ENCODE data around the gene LEF1. TPM values are rescaled to one million over a fixed set of nuclear protein-coding genes. Genes with fewer than 3 reads are reported as not detected.

Gene LEF1
- total and polyA plus RNA-seq, 2 donors (not counting 3 experiments of a cell fraction or from before 2014, with no cell fraction given), result 0.46 TPM; not detected in 1

DNA sequence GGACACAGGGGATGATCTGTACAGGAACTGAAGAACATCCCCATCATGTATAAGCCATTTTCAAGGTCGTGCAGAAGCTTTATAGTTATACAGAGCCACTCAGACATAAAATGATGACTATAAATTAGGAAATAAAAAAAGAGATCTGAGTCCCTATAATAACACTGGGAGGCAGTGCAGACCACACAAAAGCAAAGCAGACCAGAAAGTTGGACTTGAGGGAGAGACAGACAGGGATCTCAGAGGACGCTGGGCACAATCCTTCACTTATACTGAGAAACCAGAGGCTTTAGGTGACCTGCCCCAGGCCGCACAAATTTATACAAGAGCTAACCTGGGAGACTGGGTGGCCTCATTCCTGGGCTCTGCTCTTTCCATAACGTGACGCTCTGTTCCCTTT lies 108.6 kb downstream of the LEF1 start:
- Histone ChIP-seq H2AFZ (ENCODE audit: low read depth, low read length) (no peak overlapping the region), H3K27ac (ENCODE audit: insufficient read depth, low read depth, low read length) (no peak overlapping the region), H3K4me1 (ENCODE audit: control insufficient read depth, extremely low read depth, insufficient read depth, low read length) (no peaks in the 10 kb centered on the region), H3K4me2 (ENCODE audit: insufficient read depth, low read length) (no peak overlapping the region), H3K79me2 (ENCODE audit: control insufficient read depth, insufficient read depth, low read length) (no peaks in the 10 kb centered on the region), H3K9ac (replicated peaks; ENCODE audit: extremely low read depth, insufficient read depth, low read length) (no peak overlapping the region), H3K4me3 (replicated peaks in 1 of 3; ENCODE audit: insufficient read depth in 1 of 3, low read depth in 1 of 3, low read length in 3 of 3) (no peak overlapping the region), H3K27me3 (ENCODE audit: control insufficient read depth in 2 of 2, insufficient read depth in 2 of 2, low read length in 2 of 2) (peaks cover 0 to 5% of the 10 kb centered on the region in 2 experiments), H4K20me1 (replicated peaks; ENCODE audit: control insufficient read depth, extremely low read depth, insufficient read depth, low read length) (no peaks in the 10 kb centered on the region), H3K36me3 (ENCODE audit: control insufficient read depth in 2 of 2, extremely low read depth in 1 of 2, insufficient read depth in 2 of 2, low read length in 2 of 2) (no peaks in the 10 kb centered on the region), H3K9me3 (replicated peaks; ENCODE audit: control insufficient read depth, insufficient read depth, low read length) (no peaks in the 10 kb centered on the region), H3K9me1 (replicated peaks; ENCODE audit: control insufficient read depth, extremely low read depth, insufficient read depth, low read length) (no peaks in the 10 kb centered on the region)
- FAIRE-seq, result no peak
- DNase-seq (ENCODE audit: low read depth, low spot score), result no peak
- dilution Hi-C loops (cut with MboI; ENCODE audit: extremely low pct_ligation_motif_present, low sequenced_read_pairs) (no loop called here), intact Hi-C loops (cut with micrococcal nuclease) (no loop called here)
- CTCF ChIA-PET, result interaction anchor here (1.4 to 1.6 kb wide), 2 partner anchors 41 to 433 kb away, joined by 3 to 6 read pairs; no protein-coding TSS in a partner anchor
- POLR2A ChIA-PET, result no interaction called here
- BruUV-seq (replicated peaks), result no TSS peak
- no peak for TF ChIP-seq POLR2A (IDR thresholded peaks at IDR 0.05; ENCODE audit: low read depth, low read length)
- TF ChIP-seq, protein P1, sequence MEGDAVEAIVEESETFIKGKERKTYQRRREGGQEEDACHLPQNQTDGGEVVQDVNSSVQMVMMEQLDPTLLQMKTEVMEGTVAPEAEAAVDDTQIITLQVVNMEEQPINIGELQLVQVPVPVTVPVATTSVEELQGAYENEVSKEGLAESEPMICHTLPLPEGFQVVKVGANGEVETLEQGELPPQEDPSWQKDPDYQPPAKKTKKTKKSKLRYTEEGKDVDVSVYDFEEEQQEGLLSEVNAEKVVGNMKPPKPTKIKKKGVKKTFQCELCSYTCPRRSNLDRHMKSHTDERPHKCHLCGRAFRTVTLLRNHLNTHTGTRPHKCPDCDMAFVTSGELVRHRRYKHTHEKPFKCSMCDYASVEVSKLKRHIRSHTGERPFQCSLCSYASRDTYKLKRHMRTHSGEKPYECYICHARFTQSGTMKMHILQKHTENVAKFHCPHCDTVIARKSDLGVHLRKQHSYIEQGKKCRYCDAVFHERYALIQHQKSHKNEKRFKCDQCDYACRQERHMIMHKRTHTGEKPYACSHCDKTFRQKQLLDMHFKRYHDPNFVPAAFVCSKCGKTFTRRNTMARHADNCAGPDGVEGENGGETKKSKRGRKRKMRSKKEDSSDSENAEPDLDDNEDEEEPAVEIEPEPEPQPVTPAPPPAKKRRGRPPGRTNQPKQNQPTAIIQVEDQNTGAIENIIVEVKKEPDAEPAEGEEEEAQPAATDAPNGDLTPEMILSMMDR (IDR thresholded peaks at IDR 0.05; ENCODE audit: extremely low read depth in 1 of 2, insufficient read depth in 1 of 2, low read depth in 1 of 2, low read length in 2 of 2), result no peak

DNA sequence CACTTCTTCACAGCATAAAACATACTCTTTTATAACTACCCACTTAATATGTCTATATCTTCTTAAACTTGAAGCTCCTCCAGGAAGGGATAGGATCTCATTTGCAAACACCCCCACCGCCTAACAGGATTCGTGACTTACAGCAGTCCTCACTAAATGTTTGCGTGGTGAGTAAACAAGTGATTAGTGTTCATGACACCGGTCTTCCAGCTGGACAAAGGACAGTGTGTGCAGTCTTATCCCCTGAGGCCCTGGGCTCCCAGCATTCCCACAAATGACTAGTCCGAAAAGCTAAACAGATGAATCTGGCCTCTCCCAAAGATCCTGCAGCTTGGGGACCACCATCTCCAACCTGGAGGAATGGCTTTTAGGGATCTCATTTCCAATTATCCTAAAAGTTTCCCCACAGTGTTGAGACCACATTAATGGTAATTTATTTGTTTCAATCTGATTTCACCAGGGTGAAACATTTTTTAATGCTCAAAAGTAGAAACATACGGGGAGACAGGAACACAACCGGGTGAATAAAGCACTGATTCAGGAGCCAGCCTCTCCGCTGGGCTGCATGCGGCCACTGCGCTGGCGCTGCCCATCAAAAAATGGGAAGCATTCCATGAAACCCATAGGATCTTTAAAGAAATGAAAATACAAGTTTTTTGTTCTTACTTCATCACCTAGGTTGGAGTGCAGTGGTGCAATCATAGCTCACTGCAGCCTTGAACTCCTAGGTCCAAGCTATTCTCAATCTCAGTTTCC lies 109.9 kb downstream of the LEF1 start:
- intact Hi-C loops (cut with micrococcal nuclease) (no loop called here), dilution Hi-C loops (cut with MboI; ENCODE audit: extremely low pct_ligation_motif_present, low sequenced_read_pairs) (no loop called here)
- H3K79me2 ChIP-seq (ENCODE audit: control insufficient read depth, insufficient read depth, low read length), result no peaks in the 10 kb centered on the region
- TF ChIP-seq, protein P1 (IDR thresholded peaks at IDR 0.05; ENCODE audit: extremely low read depth in 1 of 2, insufficient read depth in 1 of 2, low read depth in 1 of 2, low read length in 2 of 2), result no peak
- no peak for TF ChIP-seq POLR2A (IDR thresholded peaks at IDR 0.05; ENCODE audit: low read depth, low read length)
- no peak for TF ChIP-seq EZH2 (IDR thresholded peaks at IDR 0.05; ENCODE audit: borderline replicate concordance, low read depth, low read length, severe bottlenecking)
- no peak overlapping the region for H3K9ac ChIP-seq (replicated peaks; ENCODE audit: extremely low read depth, insufficient read depth, low read length)
- DNase-seq (ENCODE audit: low read depth, low spot score), result no peak
- H3K9me1 ChIP-seq (replicated peaks; ENCODE audit: control insufficient read depth, extremely low read depth, insufficient read depth, low read length), result no peaks in the 10 kb centered on the region
- CTCF ChIA-PET, result interaction anchor here (2.2 kb wide), 1 partner anchor 40 kb away, joined by 8 read pairs; no protein-coding TSS in a partner anchor
- no peak for FAIRE-seq
- no peak overlapping the region for H2AFZ ChIP-seq (ENCODE audit: low read depth, low read length)
- no TSS peak for BruUV-seq (replicated peaks)
- H3K9me3 ChIP-seq (replicated peaks; ENCODE audit: control insufficient read depth, insufficient read depth, low read length), result no peaks in the 10 kb centered on the region
- no peak overlapping the region for H3K4me2 ChIP-seq (ENCODE audit: insufficient read depth, low read length)
- H3K36me3 ChIP-seq (ENCODE audit: control insufficient read depth in 2 of 2, extremely low read depth in 1 of 2, insufficient read depth in 2 of 2, low read length in 2 of 2), result no peaks in the 10 kb centered on the region
- POLR2A ChIA-PET, result no interaction called here
- peaks cover 4 to 5% of the 10 kb centered on the region in 2 experiments for H3K27me3 ChIP-seq (ENCODE audit: control insufficient read depth in 2 of 2, insufficient read depth in 2 of 2, low read length in 2 of 2)
- H3K4me1 ChIP-seq (ENCODE audit: control insufficient read depth, extremely low read depth, insufficient read depth, low read length), result no peaks in the 10 kb centered on the region
- no peak overlapping the region for H3K27ac ChIP-seq (ENCODE audit: insufficient read depth, low read depth, low read length)
- no peaks in the 10 kb centered on the region for H4K20me1 ChIP-seq (replicated peaks; ENCODE audit: control insufficient read depth, extremely low read depth, insufficient read depth, low read length)
- H3K4me3 ChIP-seq (replicated peaks in 1 of 3; ENCODE audit: insufficient read depth in 1 of 3, low read depth in 1 of 3, low read length in 3 of 3), result no peak overlapping the region

Measured in endothelial cell of umbilical vein (primary cell).